Cerebellar nuclear complex (tissue), 1 donor: Measurements from ENCODE around the gene FAM186B.

Experiments
- DNase-seq, 2 experiments: peaks; one replicate each; lab custom pipeline; 2025; lab: John Stamatoyannopoulos, UW

Gene FAM186B

GRCh38 chr12:49537752-49538509 is 67.5 kb downstream of the FAM186B start:
- no peak for DNase-seq
